ENCODE measurements around the gene FAM219B. TPM values are rescaled to one million over a fixed set of nuclear protein-coding genes. Genes with fewer than 3 reads are reported as not detected.

Gene FAM219B
- total RNA-seq, 4 donors from 2014 or later = 29.3 to 71.8 (median 45.4) TPM

- peaks cover 37 to 98% (median 59%) of the 10 kb centered on the region in 3 donors for H3K36me3 ChIP-seq
- no peaks in the 10 kb centered on the region for H3K27me3 ChIP-seq
- no peak for DNase-seq
- H3K27ac ChIP-seq = no peak overlapping the region
- no peak overlapping the region for H3K4me3 ChIP-seq
- TF ChIP-seq CTCF (IDR thresholded peaks at IDR 0.05) (no peak), POLR2A (IDR thresholded peaks at IDR 0.05) (no peak)
- H3K9me3 ChIP-seq = no peaks in the 10 kb centered on the region
- intact Hi-C loops (cut with DNase I) = no loop called here
- H3K4me1 ChIP-seq = peaks cover 0 to 18% (median 0%) of the 10 kb centered on the region in 3 donors
- 92 to 100% methylated on average over 1 to 3 of the region's 4 CpGs for WGBS, 2 donors
Measured at GRCh38 chr15:74850393-74850792, 56.3 kb downstream of the FAM219B start.

Other genes starting within 250 kb of the FAM219B start
- 10 to 100 TPM in 3 of 4 donors, 1 to 10 TPM in 1; 10.0 to 17.4 (median 13.2) TPM for gene EDC3, start 210.8 kb downstream of the FAM219B start, total RNA-seq
- 1 to 10 TPM in 1 of 4 donors, under 1 TPM in 1, not detected in 2; 0.18 to 1.1 TPM for gene CYP1A1, start 181.3 kb downstream of the FAM219B start, total RNA-seq
- not detected for gene CYP1A2, start 158.0 kb downstream of the FAM219B start, total RNA-seq
- gene CSK, start 124.8 kb downstream of the FAM219B start, total RNA-seq = 100 to 1,000 TPM in 1 of 4 donors, 10 to 100 TPM in 3; 30.6 to 130 (median 45.2) TPM
- gene LMAN1L, start 94.0 kb downstream of the FAM219B start, total RNA-seq = under 1 TPM in 1 of 4 donors, not detected in 3; 0.18 TPM
- under 1 TPM in 1 of 4 donors, not detected in 3; 0.11 TPM for gene CPLX3, start 80.2 kb downstream of the FAM219B start, total RNA-seq
- 100 to 1,000 TPM in 1 of 4 donors, 10 to 100 TPM in 3; 53.3 to 113 (median 60.9) TPM for gene ULK3, start 63.7 kb downstream of the FAM219B start, total RNA-seq
- 100 to 1,000 TPM in 1 of 4 donors, 10 to 100 TPM in 3; 65.8 to 131 (median 88.7) TPM for gene SCAMP2, start 33.5 kb downstream of the FAM219B start, total RNA-seq
- gene MPI, start 16.8 kb downstream of the FAM219B start, total RNA-seq = 10 to 100 TPM; 26.5 to 51.9 (median 47.9) TPM
- 100 to 1,000 TPM; 110 to 197 (median 172) TPM for gene COX5A, start 31.2 kb upstream of the FAM219B start, total RNA-seq
- 10 to 100 TPM in 3 of 4 donors, 1 to 10 TPM in 1; 5.8 to 12.5 (median 12.3) TPM for gene RPP25, start 49.9 kb upstream of the FAM219B start, total RNA-seq
- 1 to 10 TPM in 1 of 4 donors, under 1 TPM in 3; 0.57 to 2.0 (median 0.67) TPM for gene SCAMP5, start 88.7 kb upstream of the FAM219B start, total RNA-seq
- gene PPCDC, start 116.7 kb upstream of the FAM219B start, total RNA-seq = 10 to 100 TPM; 11.6 to 14.7 (median 12.4) TPM

Data from esophagus squamous epithelium (tissue), 5 donors.